ENCODE data around the gene VCPKMT. TPM values are rescaled to one million over a fixed set of nuclear protein-coding genes. Genes with fewer than 3 reads are reported as not detected.

VCPKMT gene
- total RNA-seq, 1 experiment from 2014 or later: 9.7 TPM

DNA sequence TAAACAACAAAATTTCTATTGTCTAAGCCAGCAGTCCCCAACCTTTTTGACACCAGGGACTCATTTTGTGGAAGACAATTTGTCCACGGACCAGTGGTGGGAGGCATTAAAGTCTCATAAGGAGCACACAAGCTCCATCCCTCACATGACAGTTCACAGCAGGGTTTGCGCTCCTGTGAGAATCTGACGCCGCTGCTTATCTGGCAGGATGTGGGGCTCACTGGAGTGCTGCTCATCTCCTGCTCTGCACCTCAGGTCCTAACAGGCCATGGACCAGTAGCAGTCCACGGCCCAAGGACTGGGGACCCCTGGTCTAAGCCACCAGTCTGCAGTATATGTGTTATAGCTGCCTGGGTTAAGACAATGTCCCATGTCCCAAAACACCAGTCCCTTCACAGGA lies 27.2 kb downstream of the VCPKMT start:
- Mint-ChIP-seq H3K4me1 (ENCODE audit: low read depth, unreplicated experiment) (no peaks in the 10 kb centered on the region), H3K27me3 (ENCODE audit: insufficient read depth, unreplicated experiment) (no peaks in the 10 kb centered on the region), H3K27ac (ENCODE audit: unreplicated experiment) (no peak overlapping the region), H3K36me3 (ENCODE audit: insufficient read depth, unreplicated experiment) (no peaks in the 10 kb centered on the region), H3K9me3 (ENCODE audit: unreplicated experiment) (no peaks in the 10 kb centered on the region), H3K4me3 (ENCODE audit: unreplicated experiment) (no peak overlapping the region)
- no peak overlapping the region for H3K4me3 ChIP-seq (ENCODE audit: low read depth, low read length)
- no peaks in the 10 kb centered on the region for H3K4me1 ChIP-seq
- CTCF ChIA-PET: no interaction called here
- intact Hi-C loops (cut with micrococcal nuclease; ENCODE audit: unreplicated experiment): no loop called here
- POLR2A ChIA-PET: no interaction called here
- TF ChIP-seq CTCF (IDR thresholded peaks at IDR 0.05; ENCODE audit: insufficient read depth in 1 of 2, low read depth in 1 of 2, low read length in 1 of 2, severe bottlenecking in 1 of 2, unreplicated experiment in 1 of 2): no peak
- no peak for DNase-seq
- no peaks in the 10 kb centered on the region for H3K36me3 ChIP-seq (ENCODE audit: control insufficient read depth, insufficient read depth, low read length)
- BruUV-seq (replicated peaks): no TSS peak
- H3K27me3 ChIP-seq (replicated peaks; ENCODE audit: control insufficient read depth, insufficient read depth, low read length): no peaks in the 10 kb centered on the region
- no peaks in the 10 kb centered on the region for H3K9me3 ChIP-seq

DNA sequence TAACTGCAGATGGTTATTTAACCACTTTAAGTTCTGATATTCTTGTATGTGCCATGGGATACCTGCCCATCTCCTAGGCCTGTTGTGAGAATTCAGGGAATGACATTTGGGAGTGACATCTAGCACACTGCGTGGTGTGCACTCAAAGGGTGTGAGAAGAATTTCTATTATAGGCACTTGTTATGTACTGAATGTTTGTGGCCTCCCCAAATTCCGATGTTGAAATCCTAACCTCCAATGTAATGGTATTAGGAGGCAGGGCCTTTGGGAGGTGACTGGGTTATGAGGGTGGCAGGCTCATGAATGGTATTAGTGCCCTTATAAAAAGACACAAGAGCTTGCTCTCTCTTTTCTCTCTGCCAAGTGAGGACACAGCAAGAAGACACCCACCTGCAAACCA lies 27.6 kb downstream of the VCPKMT start:
- Histone ChIP-seq H3K27me3 (replicated peaks; ENCODE audit: control insufficient read depth, insufficient read depth, low read length) (no peaks in the 10 kb centered on the region), H3K36me3 (ENCODE audit: control insufficient read depth, insufficient read depth, low read length) (no peaks in the 10 kb centered on the region), H3K4me3 (ENCODE audit: low read depth, low read length) (no peak overlapping the region), H3K4me1 (no peaks in the 10 kb centered on the region), H3K9me3 (no peaks in the 10 kb centered on the region)
- CTCF ChIA-PET: no interaction called here
- H3K4me1 Mint-ChIP-seq (ENCODE audit: low read depth, unreplicated experiment): no peaks in the 10 kb centered on the region
- BruUV-seq (replicated peaks): no TSS peak
- no peak overlapping the region for H3K27ac Mint-ChIP-seq (ENCODE audit: unreplicated experiment)
- no peak for DNase-seq
- intact Hi-C loops (cut with micrococcal nuclease; ENCODE audit: unreplicated experiment): no loop called here
- no peaks in the 10 kb centered on the region for H3K27me3 Mint-ChIP-seq (ENCODE audit: insufficient read depth, unreplicated experiment)
- TF ChIP-seq CTCF (IDR thresholded peaks at IDR 0.05; ENCODE audit: insufficient read depth in 1 of 2, low read depth in 1 of 2, low read length in 1 of 2, severe bottlenecking in 1 of 2, unreplicated experiment in 1 of 2): no peak
- no peaks in the 10 kb centered on the region for H3K9me3 Mint-ChIP-seq (ENCODE audit: unreplicated experiment)
- POLR2A ChIA-PET: interaction anchor here (0.5 kb wide), 1 partner anchor 223 kb away, joined by 3 read pairs; no protein-coding TSS in a partner anchor
- H3K36me3 Mint-ChIP-seq (ENCODE audit: insufficient read depth, unreplicated experiment): no peaks in the 10 kb centered on the region
- no peak overlapping the region for H3K4me3 Mint-ChIP-seq (ENCODE audit: unreplicated experiment)

DNA sequence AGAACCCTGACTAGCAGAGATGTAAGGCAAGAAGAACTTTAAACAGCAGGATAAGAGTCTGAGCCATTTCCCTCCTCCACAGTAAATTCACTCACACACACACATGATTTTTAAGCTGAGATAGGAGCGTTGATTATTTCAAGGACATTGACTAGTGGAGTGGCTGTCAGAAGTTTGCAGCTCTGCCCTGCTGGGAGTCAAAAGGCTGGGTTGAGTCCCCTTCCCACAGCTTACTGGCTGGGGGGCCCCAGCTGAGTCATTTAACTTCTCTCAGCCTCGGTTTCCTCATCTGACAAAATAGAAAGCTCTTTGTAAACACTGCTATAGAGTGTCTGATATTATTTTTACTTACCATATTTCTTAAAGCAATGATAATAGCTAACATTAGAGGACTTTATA lies 28.3 kb downstream of the VCPKMT start:
- no peaks in the 10 kb centered on the region for H3K27me3 ChIP-seq (replicated peaks; ENCODE audit: control insufficient read depth, insufficient read depth, low read length)
- intact Hi-C loops (cut with micrococcal nuclease; ENCODE audit: unreplicated experiment): no loop called here
- H3K4me3 ChIP-seq (ENCODE audit: low read depth, low read length): no peak overlapping the region
- TF ChIP-seq CTCF (IDR thresholded peaks at IDR 0.05; ENCODE audit: insufficient read depth in 1 of 2, low read depth in 1 of 2, low read length in 1 of 2, severe bottlenecking in 1 of 2, unreplicated experiment in 1 of 2): no peak
- no peaks in the 10 kb centered on the region for H3K36me3 Mint-ChIP-seq (ENCODE audit: insufficient read depth, unreplicated experiment)
- H3K36me3 ChIP-seq (ENCODE audit: control insufficient read depth, insufficient read depth, low read length): no peaks in the 10 kb centered on the region
- no peaks in the 10 kb centered on the region for H3K4me1 ChIP-seq
- H3K27ac Mint-ChIP-seq (ENCODE audit: unreplicated experiment): no peak overlapping the region
- no peaks in the 10 kb centered on the region for H3K9me3 ChIP-seq
- DNase-seq: no peak
- no peaks in the 10 kb centered on the region for H3K9me3 Mint-ChIP-seq (ENCODE audit: unreplicated experiment)
- no peaks in the 10 kb centered on the region for H3K27me3 Mint-ChIP-seq (ENCODE audit: insufficient read depth, unreplicated experiment)
- ChIA-PET CTCF (no interaction called here), POLR2A (interaction anchor here (0.5 kb wide), 1 partner anchor 222 kb away, joined by 3 read pairs; no protein-coding TSS in a partner anchor)
- BruUV-seq (replicated peaks): no TSS peak
- H3K4me3 Mint-ChIP-seq (ENCODE audit: unreplicated experiment): no peak overlapping the region
- no peaks in the 10 kb centered on the region for H3K4me1 Mint-ChIP-seq (ENCODE audit: low read depth, unreplicated experiment)

All from Caco-2 (cell line).